Right atrium auricular region (tissue), 2 donors: ENCODE results near the gene HSPA9. TPM values are rescaled to one million over a fixed set of nuclear protein-coding genes. Genes with fewer than 3 reads are reported as not detected.
A peak's percentile ranks its signal among the peaks of the same experiment; 100 is the strongest.

Experiments
- DNase-seq: peaks from one replicate; pipeline ENCODE4 v3.0.0-alpha.2; 2019; ENCODE audit warnings: low spot score
- H3K27ac ChIP-seq, 2 donors: fragments of 200-600 bp; sonication (generic); 1 replicate in 1 of 2; 2 replicates in 1 of 2; pipeline ENCODE4 v1.5.1; 2016 to 2019
- H3K27me3 ChIP-seq, 2 donors: fragments of 200-600 bp; sonication (generic); one replicate each; pipeline versions ENCODE4 v1.5.1 to v1.6.0; 2017 to 2019
- H3K36me3 ChIP-seq: fragments of 200-600 bp; sonication (generic); one replicate; pipeline ENCODE4 v1.5.1; 2016
- H3K4me1 ChIP-seq, 2 donors: fragments of 200-600 bp; sonication (generic); one replicate each; pipeline versions ENCODE4 v1.5.1 to v1.6.0; 2017 to 2019
- H3K4me3 ChIP-seq, 2 donors: fragments of 200-600 bp; sonication (generic); 1 replicate in 1 of 2; 2 replicates in 1 of 2; pipeline ENCODE4 v1.5.1; 2017 to 2019; ENCODE audit warnings: mild to moderate bottlenecking in 1 of 2, moderate library complexity in 1 of 2
- H3K9me3 ChIP-seq, 2 donors: fragments of 200-600 bp; sonication (generic); one replicate each; pipeline ENCODE4 v1.5.1; 2019
- total RNA-seq, 2 donors: library from RNA; depleted of rRNA; stranded (reverse); fragments of >200 nt; gene quantifications; one replicate each; pipeline ENCODE4 v1.1.0, GENCODE V29; 2016
- TF ChIP-seq, protein P1 (sequence below), 2 donors: fragments of 200-600 bp; sonication (generic); IDR thresholded peaks; one replicate each; pipeline ENCODE4 v1.5.1; 2019; ENCODE audit warnings: antibody characterized with exemption in 2 of 2

HSPA9 gene
- total RNA-seq, 2 donors from 2014 or later = 258 to 417 TPM

DNA sequence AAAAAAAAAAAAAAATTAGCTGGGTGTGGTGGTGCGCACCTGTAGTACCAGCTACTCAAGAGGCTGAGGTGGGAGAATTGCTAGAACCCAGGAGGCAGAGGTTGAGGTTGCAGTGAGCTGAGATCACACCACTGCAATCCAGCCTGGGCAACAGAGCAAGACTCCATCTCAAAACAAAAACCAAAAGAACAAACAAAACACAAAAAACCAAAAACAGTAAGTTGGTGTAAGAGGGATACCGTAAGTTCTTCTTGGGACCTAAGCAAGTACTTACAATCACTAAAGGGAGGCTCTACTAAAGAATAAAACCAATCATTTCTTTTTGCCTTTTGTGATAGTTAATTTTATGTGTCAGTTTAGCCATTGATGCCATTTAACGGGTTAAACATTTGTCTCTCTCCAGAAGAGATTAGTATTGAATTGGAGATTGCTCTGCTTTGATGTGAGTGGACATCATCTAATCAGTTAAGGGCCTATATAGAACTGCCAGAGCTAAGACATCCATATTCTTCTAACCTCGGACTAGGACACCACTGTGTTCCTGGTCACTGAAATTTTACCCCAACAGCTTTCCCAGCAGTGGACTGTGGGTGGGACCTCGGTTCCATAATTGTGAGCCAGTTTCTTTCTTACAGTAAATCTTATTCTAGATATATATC is 21.6 kb downstream of the HSPA9 start:
- TF ChIP-seq, protein P1, sequence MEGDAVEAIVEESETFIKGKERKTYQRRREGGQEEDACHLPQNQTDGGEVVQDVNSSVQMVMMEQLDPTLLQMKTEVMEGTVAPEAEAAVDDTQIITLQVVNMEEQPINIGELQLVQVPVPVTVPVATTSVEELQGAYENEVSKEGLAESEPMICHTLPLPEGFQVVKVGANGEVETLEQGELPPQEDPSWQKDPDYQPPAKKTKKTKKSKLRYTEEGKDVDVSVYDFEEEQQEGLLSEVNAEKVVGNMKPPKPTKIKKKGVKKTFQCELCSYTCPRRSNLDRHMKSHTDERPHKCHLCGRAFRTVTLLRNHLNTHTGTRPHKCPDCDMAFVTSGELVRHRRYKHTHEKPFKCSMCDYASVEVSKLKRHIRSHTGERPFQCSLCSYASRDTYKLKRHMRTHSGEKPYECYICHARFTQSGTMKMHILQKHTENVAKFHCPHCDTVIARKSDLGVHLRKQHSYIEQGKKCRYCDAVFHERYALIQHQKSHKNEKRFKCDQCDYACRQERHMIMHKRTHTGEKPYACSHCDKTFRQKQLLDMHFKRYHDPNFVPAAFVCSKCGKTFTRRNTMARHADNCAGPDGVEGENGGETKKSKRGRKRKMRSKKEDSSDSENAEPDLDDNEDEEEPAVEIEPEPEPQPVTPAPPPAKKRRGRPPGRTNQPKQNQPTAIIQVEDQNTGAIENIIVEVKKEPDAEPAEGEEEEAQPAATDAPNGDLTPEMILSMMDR (IDR thresholded peaks at IDR 0.05) = no peak
- Histone ChIP-seq H3K4me1 (no peaks in the 10 kb centered on the region), H3K4me3 (no peak overlapping the region), H3K36me3 (peaks cover 50% of the 10 kb centered on the region), H3K27me3 (no peaks in the 10 kb centered on the region), H3K9me3 (no peaks in the 10 kb centered on the region), H3K27ac (no peak overlapping the region)
- DNase-seq = no peak

DNA sequence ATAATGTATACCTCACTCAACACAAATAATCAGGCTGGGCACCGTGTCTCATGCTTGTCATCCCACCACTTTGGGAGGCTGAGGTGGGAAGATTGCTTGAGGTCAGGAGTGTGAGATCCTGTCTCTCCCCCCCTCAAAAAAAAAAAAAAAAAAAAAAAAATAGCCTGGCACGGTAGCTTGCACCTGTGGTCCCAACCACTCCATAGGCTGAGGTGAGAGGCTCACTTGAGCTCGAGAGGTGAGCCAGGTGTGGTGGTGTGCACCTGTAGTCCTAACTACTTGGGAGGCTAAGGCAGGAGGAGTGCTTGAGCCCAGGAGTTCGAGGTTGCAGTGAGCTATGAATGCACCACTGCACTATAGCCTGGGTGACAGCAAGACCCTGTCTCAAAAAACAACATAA is 22.5 kb downstream of the HSPA9 start:
- TF ChIP-seq, protein P1 (IDR thresholded peaks at IDR 0.05) = no peak
- DNase-seq = no peak
- Histone ChIP-seq H3K4me1 (peaks cover 0 to 2% of the 10 kb centered on the region in 2 donors), H3K27me3 (no peaks in the 10 kb centered on the region), H3K36me3 (peaks cover 41% of the 10 kb centered on the region), H3K9me3 (no peaks in the 10 kb centered on the region), H3K27ac (no peak overlapping the region), H3K4me3 (no peak overlapping the region)

DNA sequence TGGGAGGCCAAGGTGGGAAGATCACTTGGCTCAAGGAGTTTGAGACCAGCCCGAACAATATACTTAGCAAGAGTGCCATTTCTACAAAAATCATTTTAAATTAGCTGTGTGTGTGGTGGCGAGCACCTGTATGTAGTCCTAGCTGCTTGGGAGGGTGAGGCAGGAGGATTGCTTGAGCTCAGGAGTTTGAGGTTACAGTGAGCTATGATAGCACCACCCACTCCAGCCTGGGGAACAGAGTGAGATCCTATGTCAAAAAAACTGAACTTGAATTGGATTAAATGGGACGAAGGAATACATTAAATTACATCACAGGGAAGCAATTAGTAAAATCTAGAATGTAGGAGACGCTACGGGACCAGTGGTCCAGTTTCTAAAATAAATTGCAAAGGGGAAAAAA is 25.8 kb downstream of the HSPA9 start:
- Histone ChIP-seq H3K27me3 (no peaks in the 10 kb centered on the region), H3K4me1 (peaks cover 0 to 31% of the 10 kb centered on the region in 2 donors), H3K4me3 (no peak overlapping the region), H3K27ac (no peak overlapping the region), H3K36me3 (peaks cover 8% of the 10 kb centered on the region), H3K9me3 (no peaks in the 10 kb centered on the region)
- TF ChIP-seq, protein P1 (IDR thresholded peaks at IDR 0.05) = no peak
- no peak for DNase-seq

DNA sequence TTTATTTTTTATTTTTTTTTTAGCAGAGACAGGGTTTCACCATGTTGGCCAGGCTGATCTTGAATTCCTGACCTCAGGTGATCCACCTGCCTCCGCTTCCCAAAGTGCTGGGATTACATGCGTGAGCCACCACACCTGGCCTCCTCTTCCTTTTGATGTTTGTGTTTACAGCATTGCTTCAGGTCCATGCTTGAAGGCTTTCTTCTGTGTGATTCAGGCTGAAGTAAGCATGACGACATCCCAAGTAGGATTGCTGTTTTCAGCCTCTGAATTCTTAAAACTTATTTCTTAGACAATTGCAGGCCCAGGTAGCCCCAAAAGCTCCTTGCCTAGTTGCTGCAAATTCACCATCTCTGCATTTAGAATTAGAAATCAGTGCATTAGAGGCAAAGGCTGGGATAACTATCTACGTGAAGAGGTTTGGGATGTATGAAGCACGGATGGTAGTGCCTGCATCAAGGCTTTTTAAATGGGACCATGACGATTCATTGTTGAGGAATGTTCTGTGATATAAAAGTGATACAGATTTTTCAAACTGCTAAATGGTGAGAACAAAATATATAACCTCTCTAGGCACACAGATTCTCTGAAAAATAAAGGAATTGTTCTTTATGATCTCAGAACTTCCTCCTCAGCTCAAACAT is 29.2 kb downstream of the HSPA9 start:
- Histone ChIP-seq H3K9me3 (no peaks in the 10 kb centered on the region), H3K27me3 (no peaks in the 10 kb centered on the region), H3K36me3 (no peaks in the 10 kb centered on the region), H3K4me3 (no peak overlapping the region), H3K27ac (peak overlapping the region in 1 of 2 donors; percentile 100), H3K4me1 (peaks cover 0 to 49% of the 10 kb centered on the region in 2 donors)
- TF ChIP-seq, protein P1 (IDR thresholded peaks at IDR 0.05) = no peak
- no peak for DNase-seq

DNA sequence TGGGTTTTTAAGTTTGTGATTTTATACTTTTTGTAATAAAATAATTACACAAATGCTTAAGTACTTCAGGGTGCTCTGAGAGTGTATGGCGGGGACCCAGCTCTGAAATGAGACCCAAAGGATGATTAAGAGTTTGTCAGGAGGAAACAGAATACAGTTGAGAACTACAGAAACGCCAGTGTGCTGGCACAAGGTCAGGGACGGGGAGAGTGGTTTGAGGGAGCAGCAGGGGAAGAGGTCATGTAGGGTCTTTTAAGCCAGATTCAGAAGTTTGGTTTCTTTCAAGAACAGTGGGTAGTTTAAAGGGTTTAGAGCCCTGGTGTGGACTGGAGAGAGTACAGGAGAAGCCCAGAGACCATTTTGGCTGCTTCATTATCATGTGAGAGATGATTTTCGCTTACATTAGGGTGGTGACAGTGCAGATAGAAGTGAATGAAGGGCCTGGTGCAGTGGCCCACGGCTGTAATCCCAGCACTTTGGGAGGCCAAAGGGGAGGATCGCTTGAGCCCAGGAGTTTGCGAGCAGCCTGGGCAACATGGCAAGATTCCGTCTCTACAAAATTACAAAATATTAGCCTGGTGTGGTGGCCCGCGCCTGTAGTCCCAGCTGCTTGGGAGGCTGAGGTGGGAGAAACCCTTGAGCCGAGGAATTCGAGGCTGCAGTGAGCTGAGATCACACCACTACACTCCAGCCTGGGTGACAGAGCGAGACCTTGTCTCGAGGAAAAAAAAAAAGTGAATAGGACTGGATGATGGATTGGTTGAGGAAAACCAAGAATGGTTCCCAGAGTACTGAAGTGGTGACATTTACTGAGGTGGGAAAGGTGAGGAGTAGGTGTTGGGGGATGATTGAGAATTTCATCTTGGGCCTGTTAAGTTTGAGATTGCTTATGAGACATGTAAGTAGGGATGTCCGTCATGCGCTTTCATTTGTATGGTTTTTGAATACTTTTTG is 30.7 kb downstream of the HSPA9 start:
- TF ChIP-seq, protein P1 (IDR thresholded peaks at IDR 0.05) = no peak
- Histone ChIP-seq H3K9me3 (no peaks in the 10 kb centered on the region), H3K27me3 (no peaks in the 10 kb centered on the region), H3K27ac (peak overlapping the region; percentile 99 to 100), H3K36me3 (no peaks in the 10 kb centered on the region), H3K4me1 (peaks cover 0 to 65% of the 10 kb centered on the region in 2 donors), H3K4me3 (peak overlapping the region; percentile 98 to 100)
- DNase-seq = no peak
